Stimulated activated CD4-positive, alpha-beta T cell treated with anti-CD3 and anti-CD28 coated beads, Interleukin-12 subunit alpha, Interleukin-12 subunit beta, amount 100 ng/mL, for 48 hours (primary cell): ENCODE measurements around the gene PSG2.
"Not testable (repeated sequence)": the region's sequence is repeated elsewhere in the genome, so short reads cannot be mapped to it uniquely, and the experiment has no call there.

Experiments used
- DNase-seq, 3 donors: peaks; one replicate each; pipeline ENCODE4 v3.0.0-alpha.2; 2020; ENCODE audit warnings: low read depth in 2 of 3, low spot score in 1 of 3

The PSG2 gene

GRCh38 chr19:43082601-43083000, at the start of gene PSG2:
Gene PSG2 (minus strand): TSS chr19:43082701. CDS start chr19:43082569, 132 bp downstream.
- DNase-seq, result not testable (repeated sequence)

DNA sequence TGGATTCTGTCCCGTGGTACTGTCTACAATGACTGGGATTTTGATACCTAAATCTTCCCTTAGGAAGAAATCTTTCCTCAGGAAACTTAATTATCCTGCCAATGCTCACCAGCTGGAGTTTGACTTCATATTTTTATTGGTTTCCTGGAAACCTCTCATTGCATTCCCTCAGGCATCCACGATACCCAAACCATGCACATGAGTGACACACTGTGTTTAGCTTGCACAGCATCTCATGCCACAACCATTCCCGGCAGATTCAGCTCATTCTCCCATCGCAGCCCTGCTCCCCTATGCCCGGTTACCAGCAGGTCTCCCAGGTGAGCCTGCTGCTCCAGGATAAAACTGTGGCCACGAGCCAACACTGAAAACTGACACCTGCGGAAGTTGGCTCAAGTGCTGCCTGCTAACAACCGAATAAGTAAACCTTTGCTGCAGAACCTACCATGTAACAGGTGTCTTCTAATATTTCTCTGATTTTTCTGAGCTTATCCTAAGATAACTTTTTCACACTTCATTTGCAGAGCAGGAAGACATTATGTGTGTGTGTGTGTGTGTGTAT, 48.9 kb upstream of the PSG2 start:
- DNase-seq, result not testable (repeated sequence)

- DNase-seq, result not testable (repeated sequence)
Observed at GRCh38 chr19:43129197-43129596, 46.7 kb upstream of the PSG2 start.

GRCh38 chr19:43127336-43127735, 44.8 kb upstream of the PSG2 start:
- not testable (repeated sequence) for DNase-seq

- no peak for DNase-seq
Observed at GRCh38 chr19:43126720-43127119, 44.2 kb upstream of the PSG2 start.

DNA sequence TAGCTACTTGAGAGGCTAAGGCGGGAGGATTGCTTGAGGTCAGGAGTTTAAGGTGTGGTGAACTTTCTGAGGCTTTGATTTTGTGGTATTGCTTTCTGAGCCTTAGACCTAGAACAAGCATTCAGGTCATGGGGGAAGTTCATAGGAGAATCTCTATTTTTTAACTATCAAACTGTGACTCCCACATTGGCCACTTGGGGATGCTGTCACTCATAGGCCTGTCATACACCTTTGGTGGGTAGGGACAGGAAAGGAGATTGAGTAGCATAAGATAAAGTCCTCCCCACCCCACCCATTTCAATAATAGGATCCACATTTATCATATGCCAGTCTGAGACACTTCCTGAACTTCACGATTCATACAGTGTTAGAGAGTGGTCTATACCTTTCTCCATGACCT, 41.9 kb upstream of the PSG2 start:
- DNase-seq, result no peak

GRCh38 chr19:43120433-43121026, 38.0 kb upstream of the PSG2 start:
- DNase-seq, result not testable (repeated sequence)

- DNase-seq, result not testable (repeated sequence)
Observed at GRCh38 chr19:43119526-43119925, 37.0 kb upstream of the PSG2 start.

- DNase-seq, result not testable (repeated sequence)
Observed at GRCh38 chr19:43116421-43116820, 33.9 kb upstream of the PSG2 start.

DNA sequence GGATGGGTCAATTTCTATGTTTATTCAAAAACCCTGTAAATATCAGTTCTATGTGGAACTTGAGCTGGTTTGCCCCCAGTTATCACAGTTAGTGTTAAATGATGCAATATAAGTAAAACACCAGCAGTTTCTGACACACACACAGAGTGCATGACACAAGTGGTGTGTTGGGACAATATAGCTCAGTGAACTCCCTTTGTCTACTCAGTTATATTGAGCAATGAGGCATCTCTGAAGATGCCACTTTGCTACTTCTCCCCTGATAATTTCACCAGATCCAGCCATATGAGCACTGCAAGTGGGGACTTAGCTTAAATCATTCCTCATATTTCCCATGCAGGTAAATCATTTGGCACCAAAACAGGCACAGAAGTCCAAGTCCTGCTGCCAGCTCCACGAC, 33.0 kb upstream of the PSG2 start:
- DNase-seq, result not testable (repeated sequence)

GRCh38 chr19:43115064-43115463, 32.6 kb upstream of the PSG2 start:
- DNase-seq, result not testable (repeated sequence)

- DNase-seq, result not testable (repeated sequence)
Observed at GRCh38 chr19:43114626-43115025, 32.1 kb upstream of the PSG2 start.

- not testable (repeated sequence) for DNase-seq
Observed at GRCh38 chr19:43107401-43107800, 24.9 kb upstream of the PSG2 start.

GRCh38 chr19:43105496-43105895, 23.0 kb upstream of the PSG2 start:
- no peak for DNase-seq

GRCh38 chr19:43104215-43104850, 21.8 kb upstream of the PSG2 start:
- not testable (repeated sequence) for DNase-seq

DNA sequence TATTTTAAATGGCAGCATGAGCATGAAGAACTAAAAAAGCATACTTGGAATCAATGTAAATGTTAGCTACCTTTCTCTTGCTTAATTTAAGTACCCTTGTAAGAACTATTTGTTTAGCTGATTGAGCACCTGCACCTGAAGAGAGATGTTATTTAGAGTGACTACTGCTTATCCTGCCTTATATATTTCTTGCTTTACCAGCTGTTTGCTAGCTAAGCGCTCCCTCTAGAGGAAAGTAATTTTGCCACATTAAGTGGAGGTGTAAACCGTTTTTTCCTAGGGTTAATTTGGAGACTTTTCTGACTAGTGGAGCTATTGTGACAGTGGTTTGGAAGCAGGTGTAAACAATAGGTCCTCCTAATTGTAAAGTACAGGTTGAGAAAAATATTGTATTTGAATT, 19.4 kb upstream of the PSG2 start:
- DNase-seq, result no peak

DNA sequence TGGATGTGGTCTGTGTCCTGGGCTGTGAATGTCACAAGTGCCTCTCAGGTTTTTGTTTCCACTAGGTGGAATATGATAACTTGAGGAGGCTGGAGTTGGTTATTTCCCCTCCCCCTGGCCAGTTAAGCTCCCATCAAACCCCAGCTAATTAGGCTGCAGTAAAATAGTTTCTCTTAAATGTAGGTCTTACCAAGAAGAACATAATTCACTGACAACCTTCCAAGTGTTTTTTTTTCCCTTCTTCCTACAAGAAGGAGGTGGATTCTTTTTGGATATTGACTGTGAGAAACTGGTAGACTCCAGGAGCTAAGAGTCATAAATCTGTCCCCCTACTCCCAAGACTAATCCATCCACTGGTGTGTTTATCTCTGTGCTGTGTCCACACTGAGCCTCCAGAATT, 15.9 kb upstream of the PSG2 start:
- DNase-seq, result not testable (repeated sequence)

- DNase-seq, result peak in 2 of 3 donors; percentile 6 to 15
Observed at GRCh38 chr19:43087702-43088340, 5.3 kb upstream of the PSG2 start.

DNA sequence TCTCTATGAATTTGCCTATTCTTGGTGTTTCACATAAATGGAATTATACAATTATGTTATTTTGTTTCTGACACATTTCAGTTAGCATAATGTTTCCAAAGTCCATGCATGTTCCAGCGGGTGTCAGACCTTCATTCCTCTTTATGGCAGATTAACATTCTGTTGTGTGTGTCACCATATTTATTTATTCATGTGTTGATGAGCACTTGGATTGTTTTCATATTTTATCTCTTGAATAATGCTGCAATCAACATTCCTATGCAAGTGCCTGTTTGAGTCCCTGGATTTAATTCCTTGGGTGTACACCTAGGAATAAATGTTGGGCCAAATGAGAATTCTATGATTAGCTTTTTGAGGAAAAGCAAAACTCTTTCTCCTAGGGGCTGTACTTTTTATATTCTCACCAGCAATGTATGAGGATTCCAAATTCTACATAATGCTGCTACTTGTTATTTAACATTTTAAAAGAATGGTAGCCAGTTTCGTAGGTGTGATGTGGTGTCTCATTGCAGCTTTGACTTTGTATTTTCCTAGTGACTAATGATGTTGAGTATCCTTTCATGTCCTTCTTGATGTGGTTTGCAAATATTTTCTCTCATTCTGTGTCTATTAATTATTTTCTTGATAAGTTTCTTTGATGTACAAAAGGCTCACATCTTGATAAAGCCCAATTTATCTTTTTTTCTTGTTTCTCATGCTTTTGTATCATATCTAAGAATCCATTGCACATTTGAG, 3.5 kb upstream of the PSG2 start:
- not testable (repeated sequence) for DNase-seq

- DNase-seq, result peak; percentile 4 to 30 (median 12)
Observed at GRCh38 chr19:43084196-43084832, 1.8 kb upstream of the PSG2 start.

- DNase-seq, result not testable (repeated sequence)
Observed at GRCh38 chr19:43083721-43084120, 1.2 kb upstream of the PSG2 start.
